ENCODE data around the gene SLC16A11.

GRCh38 chr17:7016886-7017826 lies 26.7 kb downstream of the SLC16A11 start:
- TF ChIP-seq POLR2A (IDR thresholded peaks at IDR 0.05) = no peak
- no peak for TF ChIP-seq CTCF (IDR thresholded peaks at IDR 0.05)
- no peak for TF ChIP-seq POLR2AphosphoS5 (IDR thresholded peaks at IDR 0.05)
- TF ChIP-seq EP300 (IDR thresholded peaks at IDR 0.05) = no peak

All from stomach (tissue), 4 donors.